ENCODE data around the gene ZFR2. TPM values are rescaled to one million over a fixed set of nuclear protein-coding genes. Genes with fewer than 3 reads are reported as not detected.
A peak's percentile ranks its signal among the peaks of the same experiment; 100 is the strongest.

ZFR2 gene
- total RNA-seq, 2 experiments from 2014 or later, result 0.23 TPM; not detected in 1

DNA sequence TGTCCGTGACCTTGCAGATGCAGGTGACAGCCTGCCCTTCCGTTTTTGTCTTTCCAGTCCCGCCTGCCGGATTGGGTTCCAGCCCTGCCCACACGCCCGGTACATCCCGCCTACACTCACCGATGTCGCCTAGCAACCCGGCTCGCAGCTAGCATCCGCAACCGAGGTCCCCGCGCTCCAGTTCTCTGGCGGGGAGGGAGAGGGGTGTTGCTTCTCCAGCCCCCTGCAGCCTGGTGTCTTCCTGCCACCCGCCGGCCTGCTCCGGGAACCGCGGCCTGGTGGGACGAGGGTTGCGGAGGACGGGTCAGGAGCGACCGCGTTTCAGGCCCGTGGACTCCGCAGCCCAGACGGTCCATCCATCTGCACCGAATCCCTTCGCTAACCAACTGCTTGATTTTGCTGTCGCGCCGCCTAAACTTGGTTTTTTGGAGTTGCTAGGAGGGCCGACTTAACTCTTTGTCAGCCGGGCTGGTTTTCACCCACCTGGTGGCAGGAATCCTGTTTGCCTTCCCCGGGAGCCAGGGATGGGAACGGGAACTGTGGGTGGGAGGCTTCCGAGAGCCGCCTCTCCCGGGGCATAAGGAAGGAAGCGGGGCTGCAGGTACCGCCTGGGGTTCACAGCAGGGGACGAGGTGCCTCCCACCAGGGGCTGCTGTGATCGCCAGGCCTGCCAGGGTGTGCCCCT, 67.3 kb downstream of the ZFR2 start:
- intact Hi-C loops (cut with micrococcal nuclease), result no loop called here
- ATAC-seq, result peak; percentile 69
- H3K9me3 Mint-ChIP-seq, result peaks cover 5% of the 10 kb centered on the region
- no peak overlapping the region for H3K27ac Mint-ChIP-seq
- H3K4me3 Mint-ChIP-seq, result peak overlapping the region; percentile 50
- TF ChIP-seq, protein P1, sequence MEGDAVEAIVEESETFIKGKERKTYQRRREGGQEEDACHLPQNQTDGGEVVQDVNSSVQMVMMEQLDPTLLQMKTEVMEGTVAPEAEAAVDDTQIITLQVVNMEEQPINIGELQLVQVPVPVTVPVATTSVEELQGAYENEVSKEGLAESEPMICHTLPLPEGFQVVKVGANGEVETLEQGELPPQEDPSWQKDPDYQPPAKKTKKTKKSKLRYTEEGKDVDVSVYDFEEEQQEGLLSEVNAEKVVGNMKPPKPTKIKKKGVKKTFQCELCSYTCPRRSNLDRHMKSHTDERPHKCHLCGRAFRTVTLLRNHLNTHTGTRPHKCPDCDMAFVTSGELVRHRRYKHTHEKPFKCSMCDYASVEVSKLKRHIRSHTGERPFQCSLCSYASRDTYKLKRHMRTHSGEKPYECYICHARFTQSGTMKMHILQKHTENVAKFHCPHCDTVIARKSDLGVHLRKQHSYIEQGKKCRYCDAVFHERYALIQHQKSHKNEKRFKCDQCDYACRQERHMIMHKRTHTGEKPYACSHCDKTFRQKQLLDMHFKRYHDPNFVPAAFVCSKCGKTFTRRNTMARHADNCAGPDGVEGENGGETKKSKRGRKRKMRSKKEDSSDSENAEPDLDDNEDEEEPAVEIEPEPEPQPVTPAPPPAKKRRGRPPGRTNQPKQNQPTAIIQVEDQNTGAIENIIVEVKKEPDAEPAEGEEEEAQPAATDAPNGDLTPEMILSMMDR (IDR thresholded peaks at IDR 0.05), result no peak
- CTCF ChIA-PET, result no interaction called here
- H3K36me3 Mint-ChIP-seq (ENCODE audit: low read depth), result peaks cover 3% of the 10 kb centered on the region
- peaks cover 24% of the 10 kb centered on the region for H3K4me1 Mint-ChIP-seq (ENCODE audit: low read depth)
- POLR2A ChIA-PET, result interaction anchor here (0.7 kb wide), 1 partner anchor 19 kb away, joined by 3 read pairs; no protein-coding TSS in a partner anchor
- peak; percentile 83 for DNase-seq
- H3K27me3 Mint-ChIP-seq, result no peaks in the 10 kb centered on the region

DNA sequence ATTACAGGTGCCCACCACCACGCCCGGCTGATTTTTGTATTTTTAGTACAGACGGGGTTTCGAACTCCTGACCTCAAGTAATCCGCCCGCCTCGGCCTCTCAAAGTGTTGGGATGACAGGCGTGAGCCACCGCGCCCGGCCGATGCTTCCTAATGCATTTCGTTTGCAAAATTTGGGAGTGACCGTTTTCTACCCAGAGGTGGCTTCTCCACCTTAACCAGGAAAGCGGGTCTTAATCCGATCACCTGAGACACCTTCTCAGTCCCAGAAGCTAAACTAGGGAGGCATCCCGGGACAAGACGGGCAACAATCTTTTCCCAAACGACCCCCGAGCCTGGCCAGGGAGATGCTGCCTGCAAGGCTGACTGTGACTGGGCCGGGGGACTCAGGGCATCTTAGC, 67.8 kb downstream of the ZFR2 start:
- no peak for DNase-seq
- H3K4me1 Mint-ChIP-seq (ENCODE audit: low read depth), result peaks cover 23% of the 10 kb centered on the region
- peaks cover 7% of the 10 kb centered on the region for H3K9me3 Mint-ChIP-seq
- ChIA-PET CTCF (no interaction called here), POLR2A (interaction anchor here (0.7 kb wide), 1 partner anchor 18 kb away, joined by 3 read pairs; no protein-coding TSS in a partner anchor)
- intact Hi-C loops (cut with micrococcal nuclease), result no loop called here
- H3K27me3 Mint-ChIP-seq, result no peaks in the 10 kb centered on the region
- peak overlapping the region; percentile 50 for H3K4me3 Mint-ChIP-seq
- no peak overlapping the region for H3K27ac Mint-ChIP-seq
- peaks cover 3% of the 10 kb centered on the region for H3K36me3 Mint-ChIP-seq (ENCODE audit: low read depth)
- TF ChIP-seq, protein P1 (IDR thresholded peaks at IDR 0.05), result no peak
- no peak for ATAC-seq

DNA sequence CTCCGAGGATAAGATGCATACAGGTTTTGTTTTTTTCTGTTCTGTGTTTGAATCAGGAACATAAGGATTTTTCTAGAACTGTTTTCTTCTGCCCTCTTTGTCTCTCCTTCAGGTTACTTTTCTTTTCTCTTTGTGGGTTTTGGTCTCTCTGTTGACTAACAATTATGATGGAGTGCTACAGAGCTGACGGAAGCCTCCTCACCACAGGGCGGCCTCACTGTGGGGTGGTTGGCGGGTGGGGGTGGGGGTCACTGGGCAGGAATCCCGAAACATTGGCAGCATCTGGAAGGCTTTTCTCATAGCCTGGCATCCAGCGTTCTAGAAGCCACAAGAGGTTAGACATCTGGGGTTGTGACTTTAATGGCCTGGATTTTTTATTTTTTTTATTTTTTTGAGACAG, 70.7 kb downstream of the ZFR2 start:
- CTCF ChIA-PET, result interaction anchor here (0.7 to 2.9 kb wide), 3 partner anchors 11 to 61 kb away, joined by 3 to 17 read pairs (median 11); partner anchors contain the start of gene MATK
- peaks cover 7% of the 10 kb centered on the region for H3K9me3 Mint-ChIP-seq
- DNase-seq, result peak; percentile 50
- H3K27ac Mint-ChIP-seq, result peak overlapping the region; percentile 52
- peaks cover 3% of the 10 kb centered on the region for H3K36me3 Mint-ChIP-seq (ENCODE audit: low read depth)
- intact Hi-C loops (cut with micrococcal nuclease), result no loop called here
- no peak overlapping the region for H3K4me3 Mint-ChIP-seq
- H3K27me3 Mint-ChIP-seq, result no peaks in the 10 kb centered on the region
- peak; percentile 74 for ATAC-seq
- peaks cover 21% of the 10 kb centered on the region for H3K4me1 Mint-ChIP-seq (ENCODE audit: low read depth)
- TF ChIP-seq, protein P1 (IDR thresholded peaks at IDR 0.05), result no peak
- POLR2A ChIA-PET, result interaction anchor here (1.2 kb wide), 2 partner anchors 14 to 18 kb away, joined by 3 to 4 read pairs; no protein-coding TSS in a partner anchor

DNA sequence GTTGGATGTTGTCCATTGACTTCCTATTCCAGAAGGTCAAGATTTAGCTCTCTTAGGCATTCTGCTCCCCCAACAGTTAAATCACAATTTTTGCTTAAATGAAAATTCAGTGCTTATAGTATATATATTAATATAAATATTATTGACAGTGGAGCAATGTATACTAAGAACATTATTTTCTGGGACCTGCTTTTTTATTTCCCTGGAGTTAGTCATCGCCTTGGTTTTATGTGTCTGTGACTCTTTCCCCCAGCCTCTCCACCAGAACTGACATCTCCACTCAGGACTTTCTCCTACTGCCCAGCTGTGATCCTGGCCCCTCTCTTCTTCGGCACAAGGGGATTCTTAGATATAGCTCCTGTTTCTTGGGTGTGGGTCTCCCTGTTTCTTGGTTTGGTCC, 72.5 kb downstream of the ZFR2 start:
- ChIA-PET CTCF (interaction anchor here (1.2 to 2.9 kb wide), 5 partner anchors 9 to 33 kb away, joined by 3 to 17 read pairs (median 4); partner anchors contain the start of gene MATK), POLR2A (interaction anchor here (0.8 to 0.9 kb wide), 2 partner anchors 10 to 11 kb away, joined by 3 read pairs; partner anchors contain the start of gene MATK)
- Mint-ChIP-seq H3K4me1 (ENCODE audit: low read depth) (peaks cover 17% of the 10 kb centered on the region), H3K9me3 (peaks cover 7% of the 10 kb centered on the region), H3K27ac (no peak overlapping the region), H3K27me3 (no peaks in the 10 kb centered on the region), H3K4me3 (no peak overlapping the region), H3K36me3 (ENCODE audit: low read depth) (peaks cover 3% of the 10 kb centered on the region)
- TF ChIP-seq, protein P1 (IDR thresholded peaks at IDR 0.05), result no peak
- DNase-seq (no peak), ATAC-seq (no peak)
- intact Hi-C loops (cut with micrococcal nuclease), result no loop called here

DNA sequence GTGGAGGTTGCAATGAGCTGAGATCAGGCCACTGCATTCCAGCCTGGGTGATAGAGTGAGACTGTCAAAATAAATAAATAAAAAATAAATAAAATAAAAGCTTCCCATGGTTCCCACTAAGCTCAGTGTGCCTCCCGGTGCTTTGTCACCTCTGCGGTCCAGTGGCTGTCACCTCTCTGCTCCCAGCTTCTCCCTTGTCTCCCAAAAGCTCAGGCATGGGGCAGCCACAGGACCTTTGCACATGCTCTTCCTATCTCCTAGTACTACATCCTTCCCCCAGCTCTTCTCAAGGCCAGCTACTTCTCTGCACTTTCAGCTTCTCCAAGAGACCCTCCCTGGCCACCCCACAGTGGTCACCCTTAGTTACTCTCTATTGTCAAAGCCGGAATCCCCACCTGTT, 75.0 kb downstream of the ZFR2 start:
- no peak for ATAC-seq
- Mint-ChIP-seq H3K9me3 (peaks cover 7% of the 10 kb centered on the region), H3K4me3 (no peak overlapping the region), H3K27me3 (no peaks in the 10 kb centered on the region), H3K27ac (no peak overlapping the region), H3K4me1 (ENCODE audit: low read depth) (peaks cover 10% of the 10 kb centered on the region), H3K36me3 (ENCODE audit: low read depth) (peaks cover 3% of the 10 kb centered on the region)
- DNase-seq, result no peak
- intact Hi-C loops (cut with micrococcal nuclease), result no loop called here
- CTCF ChIA-PET, result interaction anchor here (1.6 kb wide), 1 partner anchor 28 kb away, joined by 5 read pairs; no protein-coding TSS in a partner anchor
- POLR2A ChIA-PET, result interaction anchor here (1.0 to 2.3 kb wide), 3 partner anchors 9 to 19 kb away, joined by 3 to 6 read pairs (median 3); no protein-coding TSS in a partner anchor
- TF ChIP-seq, protein P1 (IDR thresholded peaks at IDR 0.05), result no peak
